ENCODE measurements around the gene FOXR1.

DNA sequence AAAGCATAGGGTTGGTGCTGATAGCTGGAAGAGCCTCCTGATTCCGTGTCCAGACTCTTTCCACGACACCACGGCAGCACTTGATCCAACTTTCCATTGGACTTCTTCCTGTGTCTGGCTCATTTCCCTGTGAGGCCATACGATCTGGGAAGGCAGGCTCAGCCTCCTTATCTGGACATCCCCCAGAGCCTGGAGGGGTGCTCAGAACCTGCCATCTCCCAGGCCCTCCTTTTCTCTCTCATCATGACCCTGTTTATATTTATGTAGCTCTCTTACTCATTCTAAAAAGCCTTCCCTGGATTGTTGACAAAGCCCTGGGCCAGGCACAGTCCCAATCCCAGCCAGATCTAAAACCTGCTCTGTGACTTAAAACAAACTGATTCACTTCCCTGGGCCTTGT lies 38.1 kb upstream of the FOXR1 start:
- TF ChIP-seq CTCF (IDR thresholded peaks at IDR 0.05) = no peak
- TF ChIP-seq POLR2A (IDR thresholded peaks at IDR 0.05) = no peak
